Cardiac fibroblast (primary cell): ENCODE data around the gene SPINT2.

ENCODE experiments used
- DNase-seq, 2 donors: peaks; one replicate each; pipeline versions ENCODE4 v3.0.0 to v3.0.0-alpha.2; 2010; ENCODE audit warnings: low read depth in 2 of 2
- H3K4me3 ChIP-seq, 2 donors: replicated peaks in 1 of 2; 1 replicate in 1 of 2; 2 replicates in 1 of 2; pipeline ENCODE4 v1.5.1; 2011; ENCODE audit warnings: low read depth in 2 of 2, low read length in 2 of 2, mild to moderate bottlenecking in 2 of 2, moderate library complexity in 1 of 2
- CTCF ChIP-seq: IDR thresholded peaks from one replicate; pipeline ENCODE4 v1.5.1; 2011; ENCODE audit warnings: low read depth, mild to moderate bottlenecking, low read length, inconsistent platforms

SPINT2 gene

GRCh38 chr19:38319421-38320258 lies 55.3 kb downstream of the SPINT2 start, which contains the start of gene KCNK6:
Gene KCNK6 (plus strand): TSS chr19:38319845. CDS start chr19:38319951, 106 bp downstream.
- no peak for TF ChIP-seq CTCF

GRCh38 chr19:38320969-38321339 lies 56.6 kb downstream of the SPINT2 start:
- H3K4me3 ChIP-seq: peak overlapping the region; percentile 63 to 65
- DNase-seq: no peak
- TF ChIP-seq CTCF: no peak

More at GRCh38 chr19:38319421-38320258, 55.3 kb downstream of the SPINT2 start, which contains the start of gene KCNK6:
- peak within 1 kb of the TSS; percentile 63 to 65 for H3K4me3 ChIP-seq
- DNase-seq: peak in 1 of 2 donors; percentile 36

- peak overlapping the region; percentile 26 for H3K4me3 ChIP-seq
- TF ChIP-seq CTCF: no peak
- DNase-seq: peak; percentile 70 to 96
Measured at GRCh38 chr19:38321646-38322196, 57.3 kb downstream of the SPINT2 start.

GRCh38 chr19:38323291-38323690 lies 58.9 kb downstream of the SPINT2 start:
- no peak for DNase-seq
- no peak overlapping the region for H3K4me3 ChIP-seq
- TF ChIP-seq CTCF: no peak

GRCh38 chr19:38324431-38324830 lies 60.1 kb downstream of the SPINT2 start:
- DNase-seq: no peak
- TF ChIP-seq CTCF: no peak
- H3K4me3 ChIP-seq: no peak overlapping the region

GRCh38 chr19:38326591-38326990 lies 62.2 kb downstream of the SPINT2 start:
- no peak for TF ChIP-seq CTCF
- no peak for DNase-seq
- no peak overlapping the region for H3K4me3 ChIP-seq
